SK-N-SH treated with all-trans-retinoic acid at 6 μM for 48 hours (cell line): ENCODE data around the gene CHMP2B.

Experiments used
- CSDC2 ChIP-seq: fragments of 250-450 bp; sonication (Bioruptor Pico); IDR thresholded peaks from 2 replicates; pipeline ENCODE4 v1.5.0; 2020; ENCODE audit warnings: mild to moderate bottlenecking, moderate library complexity
- ESRRG ChIP-seq: fragments of 250-450 bp; sonication (Bioruptor Pico); IDR thresholded peaks from 2 replicates; pipeline ENCODE4 v1.6.1; 2021; ENCODE audit warnings: mild to moderate bottlenecking
- OSR1 ChIP-seq: fragments of 250-450 bp; sonication (Bioruptor Pico); IDR thresholded peaks from 2 replicates; pipeline ENCODE4 v1.8.0; 2022; ENCODE audit warnings: moderate library complexity, mild to moderate bottlenecking, inconsistent platforms
- ZFP3 ChIP-seq: fragments of 250-450 bp; sonication (Bioruptor Pico); IDR thresholded peaks from 2 replicates; pipeline ENCODE4 v1.5.0; 2020; ENCODE audit warnings: mild to moderate bottlenecking, moderate library complexity
- ZNF565 ChIP-seq: fragments of 450-650 bp; formaldehyde crosslinking; conservative IDR thresholded peaks from 2 replicates; pipeline ENCODE4 v1.5.0; 2020; ENCODE audit warnings: low read depth, mild to moderate bottlenecking, moderate library complexity
- TF ChIP-seq, protein P1 (sequence below): fragments of 250-450 bp; sonication (Bioruptor Pico); IDR thresholded peaks from 2 replicates; pipeline ENCODE4 v1.5.1; 2020; ENCODE audit warnings: low read depth, mild to moderate bottlenecking, moderate library complexity

DNA sequence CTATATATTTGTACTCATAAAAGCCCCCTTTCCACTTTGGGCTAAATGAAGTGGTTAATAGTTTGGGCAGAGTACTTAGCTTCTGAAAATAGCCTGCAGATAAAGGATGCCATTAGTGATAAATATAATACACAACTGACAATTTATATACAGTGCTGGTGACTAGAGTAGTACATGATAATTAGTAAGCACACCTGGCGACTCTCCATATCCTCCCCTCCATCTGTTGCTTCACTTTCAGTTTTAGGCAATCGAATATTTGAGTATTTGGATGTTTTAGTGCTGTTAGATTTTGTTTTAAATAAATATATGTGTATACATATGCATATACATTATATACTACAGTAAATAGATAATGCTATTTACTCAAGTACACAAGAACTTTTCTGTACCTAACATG is 35.9 kb upstream of the CHMP2B start:
- TF ChIP-seq, protein P1, sequence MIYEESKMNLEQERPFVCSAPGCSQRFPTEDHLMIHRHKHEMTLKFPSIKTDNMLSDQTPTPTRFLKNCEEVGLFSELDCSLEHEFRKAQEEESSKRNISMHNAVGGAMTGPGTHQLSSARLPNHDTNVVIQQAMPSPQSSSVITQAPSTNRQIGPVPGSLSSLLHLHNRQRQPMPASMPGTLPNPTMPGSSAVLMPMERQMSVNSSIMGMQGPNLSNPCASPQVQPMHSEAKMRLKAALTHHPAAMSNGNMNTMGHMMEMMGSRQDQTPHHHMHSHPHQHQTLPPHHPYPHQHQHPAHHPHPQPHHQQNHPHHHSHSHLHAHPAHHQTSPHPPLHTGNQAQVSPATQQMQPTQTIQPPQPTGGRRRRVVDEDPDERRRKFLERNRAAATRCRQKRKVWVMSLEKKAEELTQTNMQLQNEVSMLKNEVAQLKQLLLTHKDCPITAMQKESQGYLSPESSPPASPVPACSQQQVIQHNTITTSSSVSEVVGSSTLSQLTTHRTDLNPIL (CRISPR knock-in tag), result no peak
- TF ChIP-seq ZFP3 (CRISPR knock-in tag) (no peak), ZNF565 (no peak), CSDC2 (CRISPR knock-in tag) (no peak), OSR1 (CRISPR knock-in tag) (no peak), ESRRG (CRISPR knock-in tag) (no peak)
